H1 (cell line): ENCODE data around the gene REG4. TPM values are rescaled to one million over a fixed set of nuclear protein-coding genes. Genes with fewer than 3 reads are reported as not detected.

Source experiments
- ASH2L ChIP-seq: fragments of 200-600, 300-600 bp; sonication (generic); IDR thresholded peaks from one replicate; pipeline ENCODE4 v1.7.1; 2017; ENCODE audit warnings: low read length
- CBX5 ChIP-seq: fragments of 300-800, 300-1000 bp; sonication (generic); IDR thresholded peaks from 2 replicates; pipeline ENCODE4 v1.7.1; 2016; ENCODE audit warnings: antibody characterized with exemption, low read length, low read depth
- E2F6 ChIP-seq: IDR thresholded peaks from 2 replicates; pipeline ENCODE4 v1.6.1; 2012; ENCODE audit warnings: inconsistent platforms
- HDAC6 ChIP-seq: IDR thresholded peaks from one replicate; pipeline ENCODE4 v1.7.1; 2012; ENCODE audit warnings: low read depth, mild to moderate bottlenecking, inconsistent platforms, low read length, moderate library complexity
- polyA plus RNA-seq, 7 experiments: library from polyadenylated mRNA; depleted of rRNA in 3 of 7; stranded (reverse) in 5 of 7; unstranded in 2 of 7; fragments of >200 nt in 5 of 7; fragments of 200-250 nt in 2 of 7; gene quantifications; 1 replicate in 5 of 7; 2 replicates in 1 of 7; 4 replicates in 1 of 7; pipeline versions ENCODE4 v1.2.1 to v1.2.3, GENCODE V29; 2011 to 2013; ENCODE audit warnings: missing spikeins in 2 of 7, mixed read lengths in 2 of 7
- total RNA-seq: library from RNA; stranded (reverse); fragmentation: NEBNext Ultra II Directional; extraction: Animal tissue kit (Norgen Biotek cat#: 25700); gene quantifications from 2 replicates; pipeline ENCODE4 v1.2.1, GENCODE V29; 2021

REG4 gene
- total and polyA plus RNA-seq, 2 of the 8 experiments (the other 6 are each of a cell fraction or from before 2014, with no cell fraction given) = not detected

GRCh38 chr1:119781434-119782210, 29.6 kb downstream of the REG4 start (continued):
- TF ChIP-seq HDAC6 (no peak), CBX5 (no peak), E2F6 (no peak), ASH2L (no peak)
- TF ChIP-seq, all 59 proteins: peak for 0
